HEK293 (cell line): ENCODE results near the gene HRNR.

Source experiments
- CTCF ChIA-PET: fragments of 350-600 bp; formaldehyde crosslinking; extraction: SDS; loops from one replicate; lab custom pipeline; 2021; ENCODE audit warnings: antibody characterized with exemption; lab: Yijun Ruan, JAX
- POLR2A ChIA-PET: fragments of 300-600 bp; formaldehyde crosslinking; extraction: SDS; loops from one replicate; lab custom pipeline; 2020; ENCODE audit warnings: antibody characterized with exemption, inconsistent platforms; lab: Yijun Ruan, JAX
- H3K27ac ChIP-seq: fragments of 200-500 bp; sonication (Bioruptor generic); 2 replicates; pipeline ENCODE4 v1.5.1; 2014; ENCODE audit warnings: low read depth, low read length, control low read depth, inconsistent platforms; ENCODE audit errors: extremely low read depth
- H3K36me3 ChIP-seq, 2 experiments: fragments of 200-500 bp in 1 of 2; sonication (Bioruptor generic) in 1 of 2; 1 replicate in 1 of 2; 2 replicates in 1 of 2; pipeline ENCODE4 v1.5.1; 2014 to 2017; ENCODE audit warnings: inconsistent platforms in 2 of 2, low read length in 2 of 2; ENCODE audit not compliant: control insufficient read depth in 2 of 2, insufficient read depth in 1 of 2
- H3K4me1 ChIP-seq: fragments of 200-500 bp; sonication (Bioruptor generic); 2 replicates; pipeline ENCODE4 v1.5.1; 2014; ENCODE audit warnings: mild to moderate bottlenecking, low read length, inconsistent platforms; ENCODE audit not compliant: control insufficient read depth, insufficient read depth
- H3K4me3 ChIP-seq: 2 replicates; pipeline ENCODE4 v1.5.1; 2011; ENCODE audit warnings: low read depth, mild to moderate bottlenecking, control low read depth, low read length, moderate library complexity
- H3K9me3 ChIP-seq: fragments of 200-500 bp; sonication (Bioruptor generic); 2 replicates; pipeline ENCODE4 v1.5.1; 2014; ENCODE audit warnings: low read depth, low read length, inconsistent platforms; ENCODE audit not compliant: control insufficient read depth, insufficient read depth
- GLIS1 ChIP-seq: fragments of 450-650 bp; formaldehyde crosslinking; IDR thresholded peaks from 2 replicates; pipeline ENCODE4 v1.5.1; 2016; ENCODE audit warnings: missing biosample characterization, missing genetic modification characterization
- KLF10 ChIP-seq: fragments of 450-650 bp; IDR thresholded peaks from 2 replicates; pipeline ENCODE4 v1.5.1; 2018; ENCODE audit warnings: missing biosample characterization, mild to moderate bottlenecking, missing genetic modification characterization
- PBX3 ChIP-seq: sonication (generic); formaldehyde crosslinking; IDR thresholded peaks from 2 replicates; pipeline ENCODE4 v1.8.1; 2022; ENCODE audit warnings: mild to moderate bottlenecking, moderate library complexity, missing genetic modification reagents
- REPIN1 ChIP-seq: fragments of 450-650 bp; formaldehyde crosslinking; IDR thresholded peaks from 2 replicates; pipeline ENCODE4 v1.5.1; 2017; ENCODE audit warnings: missing biosample characterization, missing genetic modification characterization, low read depth
- SCRT2 ChIP-seq: fragments of 450-650 bp; formaldehyde crosslinking; IDR thresholded peaks from 2 replicates; pipeline ENCODE4 v1.5.1; 2016; ENCODE audit warnings: missing biosample characterization, missing genetic modification characterization
- SP7 ChIP-seq: fragments of 450-650 bp; formaldehyde crosslinking; IDR thresholded peaks from 2 replicates; pipeline ENCODE4 v1.5.1; 2016; ENCODE audit warnings: missing biosample characterization, missing genetic modification characterization
- ZBTB21 ChIP-seq: fragments of 450-650 bp; formaldehyde crosslinking; IDR thresholded peaks from 2 replicates; pipeline ENCODE4 v1.5.1; 2017; ENCODE audit warnings: missing biosample characterization, missing genetic modification characterization
- ZBTB48 ChIP-seq: fragments of 450-650 bp; formaldehyde crosslinking; IDR thresholded peaks from 2 replicates; pipeline ENCODE4 v1.5.1; 2016; ENCODE audit warnings: missing biosample characterization, missing genetic modification characterization
- ZBTB6 ChIP-seq: fragments of 450-650 bp; formaldehyde crosslinking; IDR thresholded peaks from 2 replicates; pipeline ENCODE4 v1.5.1; 2017; ENCODE audit warnings: missing biosample characterization, missing genetic modification characterization
- ZIC2 ChIP-seq: fragments of 450-650 bp; formaldehyde crosslinking; IDR thresholded peaks from 2 replicates; pipeline ENCODE4 v1.5.1; 2016; ENCODE audit warnings: missing biosample characterization, missing genetic modification characterization
- ZNF19 ChIP-seq: fragments of 450-650 bp; formaldehyde crosslinking; IDR thresholded peaks from 2 replicates; pipeline ENCODE4; 2016; ENCODE audit warnings: missing biosample characterization, missing genetic modification characterization, low read depth
- ZNF211 ChIP-seq: fragments of 450-650 bp; formaldehyde crosslinking; IDR thresholded peaks from 2 replicates; pipeline ENCODE4 v1.5.1; 2016; ENCODE audit warnings: low read depth, missing biosample characterization, missing genetic modification characterization
- ZNF221 ChIP-seq: fragments of 450-650 bp; formaldehyde crosslinking; IDR thresholded peaks from 2 replicates; pipeline ENCODE4 v1.5.1; 2017; ENCODE audit warnings: missing biosample characterization, missing genetic modification characterization, borderline replicate concordance
- ZNF26 ChIP-seq: fragments of 450-650 bp; formaldehyde crosslinking; IDR thresholded peaks from 2 replicates; pipeline ENCODE4 v1.5.1; 2016; ENCODE audit warnings: missing biosample characterization, missing genetic modification characterization
- ZNF266 ChIP-seq: fragments of 450-650 bp; formaldehyde crosslinking; IDR thresholded peaks from 2 replicates; pipeline ENCODE4 v1.5.1; 2016; ENCODE audit warnings: missing biosample characterization, missing genetic modification characterization, low read depth
- ZNF354C ChIP-seq: fragments of 450-650 bp; formaldehyde crosslinking; IDR thresholded peaks from 2 replicates; pipeline ENCODE4 v1.5.1; 2016; ENCODE audit warnings: missing biosample characterization, missing genetic modification characterization, low read depth, borderline replicate concordance
- ZNF394 ChIP-seq: fragments of 450-650 bp; formaldehyde crosslinking; IDR thresholded peaks from 2 replicates; pipeline ENCODE4 v1.5.1; 2016; ENCODE audit warnings: missing biosample characterization, missing genetic modification characterization, mild to moderate bottlenecking, moderate library complexity, borderline replicate concordance
- ZNF501 ChIP-seq: fragments of 450-650 bp; formaldehyde crosslinking; IDR thresholded peaks from 2 replicates; pipeline ENCODE4 v1.5.1; 2016; ENCODE audit warnings: missing biosample characterization, missing genetic modification characterization
- ZNF571 ChIP-seq: fragments of 450-650 bp; formaldehyde crosslinking; IDR thresholded peaks from 2 replicates; pipeline ENCODE4 v1.5.0; 2017; ENCODE audit warnings: missing biosample characterization, missing genetic modification characterization
- ZNF600 ChIP-seq: fragments of 450-650 bp; formaldehyde crosslinking; IDR thresholded peaks from 2 replicates; pipeline ENCODE4 v1.5.1; 2016; ENCODE audit warnings: missing biosample characterization, missing genetic modification characterization
- ZNF701 ChIP-seq: fragments of 450-650 bp; formaldehyde crosslinking; IDR thresholded peaks from 2 replicates; pipeline ENCODE4 v1.5.1; 2016; ENCODE audit warnings: missing biosample characterization, missing genetic modification characterization
- ZNF837 ChIP-seq: fragments of 450-650 bp; formaldehyde crosslinking; IDR thresholded peaks from 2 replicates; pipeline ENCODE4 v1.5.1; 2016; ENCODE audit warnings: missing biosample characterization, missing genetic modification characterization

The HRNR gene

GRCh38 chr1:152168535-152168868 is 55.5 kb downstream of the HRNR start:
- no peak for TF ChIP-seq ZNF26
- TF ChIP-seq, all 188 proteins: peak for 0
- Histone ChIP-seq H3K9me3 (no peaks in the 10 kb centered on the region), H3K4me3 (no peak overlapping the region), H3K36me3 (no peaks in the 10 kb centered on the region), H3K4me1 (no peaks in the 10 kb centered on the region), H3K27ac (no peak overlapping the region)
- ChIA-PET POLR2A (interaction anchor here (1.7 kb wide), 1 partner anchor 120 kb away, joined by 3 read pairs; no protein-coding TSS in a partner anchor), CTCF (interaction anchor here (0.7 to 1.4 kb wide), 5 partner anchors 9 to 291 kb away, joined by 3 to 4 read pairs (median 3); partner anchors contain the start of gene RPTN)

- Histone ChIP-seq H3K4me3 (no peak overlapping the region), H3K9me3 (no peaks in the 10 kb centered on the region), H3K36me3 (no peaks in the 10 kb centered on the region), H3K27ac (no peak overlapping the region), H3K4me1 (no peaks in the 10 kb centered on the region)
- POLR2A ChIA-PET: no interaction called here
- CTCF ChIA-PET: interaction anchor here (0.7 to 1.4 kb wide), 5 partner anchors 9 to 291 kb away, joined by 3 to 5 read pairs (median 4); partner anchors contain the start of gene RPTN
- TF ChIP-seq ZNF221 (tag by site-specific recombination): no peak
- TF ChIP-seq SP7 (tag by site-specific recombination): no peak
- TF ChIP-seq ZNF19 (tag by site-specific recombination): no peak
Observed at GRCh38 chr1:152167835-152168534, 56.0 kb downstream of the HRNR start.

GRCh38 chr1:152166966-152167365 is 57.0 kb downstream of the HRNR start:
- POLR2A ChIA-PET: no interaction called here
- H3K36me3 ChIP-seq: no peaks in the 10 kb centered on the region
- no peaks in the 10 kb centered on the region for H3K4me1 ChIP-seq
- no peak overlapping the region for H3K27ac ChIP-seq
- TF ChIP-seq ZNF354C (tag by site-specific recombination) (no peak), PBX3 (CRISPR knock-in tag) (no peak), ZNF701 (tag by site-specific recombination) (no peak), SCRT2 (no peak), REPIN1 (no peak), ZBTB48 (no peak), ZNF501 (tag by site-specific recombination) (no peak), ZBTB6 (tag by site-specific recombination) (no peak), ZNF211 (no peak), ZNF266 (tag by site-specific recombination) (no peak), ZIC2 (tag by site-specific recombination) (no peak), ZNF19 (tag by site-specific recombination) (no peak), ZBTB21 (no peak), GLIS1 (no peak), ZNF600 (tag by site-specific recombination) (no peak), ZNF394 (tag by site-specific recombination) (no peak), KLF10 (no peak), ZNF837 (tag by site-specific recombination) (no peak), ZNF571 (tag by site-specific recombination) (no peak)
- H3K9me3 ChIP-seq: no peaks in the 10 kb centered on the region
- CTCF ChIA-PET: interaction anchor here (0.6 to 1.8 kb wide), 3 partner anchors 11 to 49 kb away, joined by 3 to 7 read pairs (median 5); no protein-coding TSS in a partner anchor
- H3K4me3 ChIP-seq: no peak overlapping the region
